Keratinocyte (primary cell): ENCODE measurements around the gene EEF1A2. TPM values are rescaled to one million over a fixed set of nuclear protein-coding genes. Genes with fewer than 3 reads are reported as not detected.

Source experiments
- DNase-seq: peaks from one replicate; pipeline ENCODE4 v3.0.0-alpha.2; 2011; ENCODE audit warnings: low read depth, missing footprints, low spot score
- FAIRE-seq: peaks from 2 replicates; lab custom pipeline; 2011; peaks lifted over from hg19 to GRCh38; lab: Jason Lieb, UNC
- H2AFZ ChIP-seq: 2 replicates; pipeline ENCODE4 v1.6.0; 2012; ENCODE audit warnings: low read length, control low read depth, inconsistent platforms; ENCODE audit not compliant: control insufficient read depth
- H3K27ac ChIP-seq: 2 replicates; pipeline ENCODE4 v1.5.1; 2011; ENCODE audit warnings: low read length; ENCODE audit not compliant: control insufficient read depth, insufficient read depth
- H3K27me3 ChIP-seq: 3 replicates; pipeline ENCODE4 v1.6.0; 2011; ENCODE audit warnings: low read length; ENCODE audit not compliant: control insufficient read depth, insufficient read depth; ENCODE audit errors: extremely low read depth
- H3K36me3 ChIP-seq, 2 experiments: 2 replicates in 1 of 2; 3 replicates in 1 of 2; pipeline ENCODE4 v1.5.1; 2011; ENCODE audit warnings: low read length in 2 of 2, mild to moderate bottlenecking in 1 of 2; ENCODE audit not compliant: control insufficient read depth in 2 of 2, insufficient read depth in 2 of 2; ENCODE audit errors: extremely low read depth in 1 of 2
- H3K4me1 ChIP-seq: 3 replicates; pipeline ENCODE4 v1.5.1; 2011; ENCODE audit warnings: low read length; ENCODE audit not compliant: control insufficient read depth, insufficient read depth; ENCODE audit errors: extremely low read depth
- H3K4me2 ChIP-seq: 3 replicates; pipeline ENCODE4 v1.6.0; 2011; ENCODE audit warnings: low read depth, low read length; ENCODE audit not compliant: control insufficient read depth, insufficient read depth; ENCODE audit errors: extremely low read depth
- H3K4me3 ChIP-seq, 3 experiments: fragments of 200-600 bp in 1 of 3; sonication (generic) in 1 of 3; 2 replicates in 2 of 3; 3 replicates in 1 of 3; pipeline ENCODE4 v1.5.1; 2011 to 2016; ENCODE audit warnings: low read length in 3 of 3, mild to moderate bottlenecking in 3 of 3, control low read depth in 2 of 3, inconsistent platforms in 1 of 3, low read depth in 1 of 3, mixed read lengths in 1 of 3, mixed run types in 1 of 3, moderate library complexity in 1 of 3; ENCODE audit not compliant: control insufficient read depth in 2 of 3, insufficient read depth in 2 of 3; ENCODE audit errors: extremely low read depth in 1 of 3
- H3K79me2 ChIP-seq: 2 replicates; pipeline ENCODE4 v1.6.0; 2012; ENCODE audit warnings: low read length; ENCODE audit not compliant: control insufficient read depth, insufficient read depth
- H3K9ac ChIP-seq: 3 replicates; pipeline ENCODE4 v1.6.0; 2011; ENCODE audit warnings: low read length; ENCODE audit not compliant: control insufficient read depth, insufficient read depth; ENCODE audit errors: extremely low read depth
- H3K9me1 ChIP-seq: 3 replicates; pipeline ENCODE4 v1.6.0; 2011; ENCODE audit warnings: low read length; ENCODE audit not compliant: control insufficient read depth, insufficient read depth; ENCODE audit errors: extremely low read depth
- H3K9me3 ChIP-seq: 2 replicates; pipeline ENCODE4 v1.5.1; 2012; ENCODE audit warnings: low read depth, low read length; ENCODE audit not compliant: control insufficient read depth
- H4K20me1 ChIP-seq: 3 replicates; pipeline ENCODE4 v1.6.0; 2011; ENCODE audit warnings: low read length; ENCODE audit not compliant: control insufficient read depth, insufficient read depth; ENCODE audit errors: extremely low read depth
- EZH2 ChIP-seq: IDR thresholded peaks from one replicate; pipeline ENCODE4 v1.6.1; 2012; ENCODE audit warnings: inconsistent platforms, mild to moderate bottlenecking, low read length, moderate library complexity
- dilution Hi-C: fragments of 300-500 bp; cut with MboI; formaldehyde crosslinking; loops from one replicate; pipeline ENCODE4 v1.7.0; 2020; ENCODE audit warnings: low sequenced_read_pairs; ENCODE audit not compliant: extremely low pct_ligation_motif_present
- polyA plus RNA-seq, 5 experiments: library from polyadenylated mRNA; depleted of rRNA in 3 of 5; stranded (reverse) in 3 of 5; stranded (forward) in 1 of 5; unstranded in 1 of 5; fragments of >200 nt; gene quantifications; 1 replicate in 1 of 5; 2 replicates in 3 of 5; 3 replicates in 1 of 5; pipeline versions ENCODE4 v1.2.1 to v1.2.3, GENCODE V29; 2011 to 2012; ENCODE audit warnings: missing spikeins in 2 of 5, low read depth in 1 of 5, low replicate concordance in 1 of 5
- TF ChIP-seq, protein P1 (sequence below), 3 experiments: IDR thresholded peaks in 1 of 3; conservative IDR thresholded peaks in 1 of 3; optimal IDR thresholded peaks in 1 of 3; 2 replicates in 2 of 3; 3 replicates in 1 of 3; pipeline versions ENCODE3 to v1.5.1; 2011; ENCODE audit warnings: low read length in 3 of 3, mild to moderate bottlenecking in 3 of 3, moderate library complexity in 2 of 3, control low read depth in 1 of 3, inconsistent platforms in 1 of 3; ENCODE audit not compliant: insufficient read depth in 2 of 3; ENCODE audit errors: extremely low read depth in 1 of 3

EEF1A2 gene
- polyA plus RNA-seq, 1 donor (not counting 4 experiments of a cell fraction or from before 2014, with no cell fraction given), result 0.12 TPM

- Histone ChIP-seq H3K4me1 (no peaks in the 10 kb centered on the region), H3K36me3 (no peaks in the 10 kb centered on the region), H3K9me1 (no peaks in the 10 kb centered on the region), H3K27me3 (peaks cover 24% of the 10 kb centered on the region), H3K9me3 (no peaks in the 10 kb centered on the region), H3K27ac (no peak overlapping the region), H3K4me3 (no peak overlapping the region), H4K20me1 (no peaks in the 10 kb centered on the region), H3K79me2 (no peaks in the 10 kb centered on the region), H3K4me2 (no peak overlapping the region), H2AFZ (no peak overlapping the region), H3K9ac (no peak overlapping the region)
- no peak for DNase-seq
- no peak for FAIRE-seq
- TF ChIP-seq, protein P1, sequence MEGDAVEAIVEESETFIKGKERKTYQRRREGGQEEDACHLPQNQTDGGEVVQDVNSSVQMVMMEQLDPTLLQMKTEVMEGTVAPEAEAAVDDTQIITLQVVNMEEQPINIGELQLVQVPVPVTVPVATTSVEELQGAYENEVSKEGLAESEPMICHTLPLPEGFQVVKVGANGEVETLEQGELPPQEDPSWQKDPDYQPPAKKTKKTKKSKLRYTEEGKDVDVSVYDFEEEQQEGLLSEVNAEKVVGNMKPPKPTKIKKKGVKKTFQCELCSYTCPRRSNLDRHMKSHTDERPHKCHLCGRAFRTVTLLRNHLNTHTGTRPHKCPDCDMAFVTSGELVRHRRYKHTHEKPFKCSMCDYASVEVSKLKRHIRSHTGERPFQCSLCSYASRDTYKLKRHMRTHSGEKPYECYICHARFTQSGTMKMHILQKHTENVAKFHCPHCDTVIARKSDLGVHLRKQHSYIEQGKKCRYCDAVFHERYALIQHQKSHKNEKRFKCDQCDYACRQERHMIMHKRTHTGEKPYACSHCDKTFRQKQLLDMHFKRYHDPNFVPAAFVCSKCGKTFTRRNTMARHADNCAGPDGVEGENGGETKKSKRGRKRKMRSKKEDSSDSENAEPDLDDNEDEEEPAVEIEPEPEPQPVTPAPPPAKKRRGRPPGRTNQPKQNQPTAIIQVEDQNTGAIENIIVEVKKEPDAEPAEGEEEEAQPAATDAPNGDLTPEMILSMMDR (optimal IDR thresholded peaks at IDR 0.05 in 1 of 3, IDR thresholded peaks at IDR 0.05 in 1 of 3, conservative IDR thresholded peaks at IDR 0.05 in 1 of 3; ENCODE audit: extremely low read depth in 1 of 3, insufficient read depth in 2 of 3, low read length in 3 of 3), result no peak
- no peak for TF ChIP-seq EZH2
- dilution Hi-C loops, result no loop called here
Measured at GRCh38 chr20:63448031-63448430, 50.9 kb downstream of the EEF1A2 start.

GRCh38 chr20:63447320-63447719 is 51.6 kb downstream of the EEF1A2 start:
- TF ChIP-seq EZH2, result no peak
- TF ChIP-seq, protein P1 (optimal IDR thresholded peaks at IDR 0.05 in 1 of 3, IDR thresholded peaks at IDR 0.05 in 1 of 3, conservative IDR thresholded peaks at IDR 0.05 in 1 of 3; ENCODE audit: extremely low read depth in 1 of 3, insufficient read depth in 2 of 3, low read length in 3 of 3), result no peak
- FAIRE-seq, result no peak
- peaks cover 24% of the 10 kb centered on the region for H3K27me3 ChIP-seq

More at GRCh38 chr20:63447320-63447719, 51.6 kb downstream of the EEF1A2 start:
- Histone ChIP-seq H3K9me3 (no peaks in the 10 kb centered on the region), H3K79me2 (no peaks in the 10 kb centered on the region), H2AFZ (no peak overlapping the region), H3K4me3 (no peak overlapping the region), H3K9me1 (no peaks in the 10 kb centered on the region), H3K4me2 (no peak overlapping the region), H3K9ac (no peak overlapping the region), H3K36me3 (no peaks in the 10 kb centered on the region), H3K4me1 (no peaks in the 10 kb centered on the region), H3K27ac (no peak overlapping the region), H4K20me1 (no peaks in the 10 kb centered on the region)
- dilution Hi-C loops, result no loop called here
- DNase-seq, result no peak
